Chondrocyte (in vitro differentiated cells): ENCODE data around the gene KIAA0319L. TPM values are rescaled to one million over a fixed set of nuclear protein-coding genes. Genes with fewer than 3 reads are reported as not detected.
A peak's percentile ranks its signal among the peaks of the same experiment; 100 is the strongest.

Experiments
- DNase-seq: peaks from one replicate; pipeline ENCODE4 v3.0.0; 2021; ENCODE audit warnings: mixed read lengths, low spot score
- H3K27ac Mint-ChIP-seq: one replicate; pipeline ENCODE4 v1.8.0; 2021; ENCODE audit warnings: mild to moderate bottlenecking, moderate library complexity, mixed read lengths; ENCODE audit not compliant: unreplicated experiment
- H3K27me3 Mint-ChIP-seq: 2 replicates; pipeline ENCODE4 v1.8.0; 2021; ENCODE audit warnings: low read depth, mixed read lengths
- H3K36me3 Mint-ChIP-seq: 2 replicates; pipeline ENCODE4 v1.8.0; 2021; ENCODE audit warnings: low read depth, mixed read lengths
- H3K4me1 Mint-ChIP-seq: 2 replicates; pipeline ENCODE4 v1.8.0; 2021; ENCODE audit warnings: low read depth, mild to moderate bottlenecking, mixed read lengths
- H3K4me3 Mint-ChIP-seq: one replicate; pipeline ENCODE4 v1.8.0; 2021; ENCODE audit warnings: mild to moderate bottlenecking, moderate library complexity, mixed read lengths; ENCODE audit not compliant: unreplicated experiment
- H3K9me3 Mint-ChIP-seq: 2 replicates; pipeline ENCODE4 v1.8.0; 2021; ENCODE audit warnings: low read depth, mixed read lengths
- CTCF ChIP-seq: fragments of 200-600 bp; sonication (generic); IDR thresholded peaks from 2 replicates; pipeline ENCODE4 v1.5.0; 2021; ENCODE audit warnings: antibody characterized with exemption, mild to moderate bottlenecking, moderate library complexity
- long read RNA-seq: library from polyadenylated mRNA; stranded (forward); transcript quantifications from one replicate; pipeline ENCODE4 v2.0.0, GENCODE V29; 2021
- total RNA-seq: library from RNA; stranded (reverse); gene quantifications from 3 replicates; pipeline ENCODE4 v1.2.1, GENCODE V29; 2021

KIAA0319L gene
- total RNA-seq: 26.9 to 40.8 TPM (median 28.7 TPM) in 3 replicates
- long read RNA-seq, full-length matches to known transcripts: 26 of 49 reads
- long read RNA-seq, partial matches to known transcripts: 4 of 49 reads
- long read RNA-seq, other reads (novel, unspliced or antisense): 19 of 49 reads

GRCh38 chr1:35557118-35557610, at the start of gene KIAA0319L:
KIAA0319L (minus strand) TSS chr1:35557403; CDS start chr1:35554491, 2,912 bp downstream.
- DNase-seq: peak; percentile 97
- H3K27me3 Mint-ChIP-seq: no peaks in the 10 kb centered on the region
- H3K36me3 Mint-ChIP-seq: peaks cover 7% of the 10 kb centered on the region
- H3K9me3 Mint-ChIP-seq: no peaks in the 10 kb centered on the region
- peaks cover 50% of the 10 kb centered on the region for H3K4me1 Mint-ChIP-seq
- H3K27ac Mint-ChIP-seq: peak within 1 kb of the TSS; percentile 90
- TF ChIP-seq CTCF: peak; percentile 26
- peak within 1 kb of the TSS; percentile 97 for H3K4me3 Mint-ChIP-seq

- no peak overlapping the region for H3K4me3 Mint-ChIP-seq
- DNase-seq: no peak
- H3K27me3 Mint-ChIP-seq: no peaks in the 10 kb centered on the region
- peaks cover 18% of the 10 kb centered on the region for H3K4me1 Mint-ChIP-seq
- no peak for TF ChIP-seq CTCF
- peaks cover 6% of the 10 kb centered on the region for H3K9me3 Mint-ChIP-seq
- H3K27ac Mint-ChIP-seq: peak overlapping the region; percentile 43
- H3K36me3 Mint-ChIP-seq: peaks cover 32% of the 10 kb centered on the region
Observed at GRCh38 chr1:35605867-35606182, 48.6 kb upstream of the KIAA0319L start.

GRCh38 chr1:35605071-35605866, 48.1 kb upstream of the KIAA0319L start:
- H3K36me3 Mint-ChIP-seq: peaks cover 35% of the 10 kb centered on the region
- peaks cover 18% of the 10 kb centered on the region for H3K4me1 Mint-ChIP-seq

GRCh38 chr1:35603941-35604340, 46.7 kb upstream of the KIAA0319L start:
- no peak overlapping the region for H3K4me3 Mint-ChIP-seq
- TF ChIP-seq CTCF: no peak
- no peak overlapping the region for H3K27ac Mint-ChIP-seq
- peaks cover 18% of the 10 kb centered on the region for H3K4me1 Mint-ChIP-seq
- DNase-seq: no peak
- H3K9me3 Mint-ChIP-seq: peaks cover 6% of the 10 kb centered on the region
- no peaks in the 10 kb centered on the region for H3K27me3 Mint-ChIP-seq
- H3K36me3 Mint-ChIP-seq: peaks cover 38% of the 10 kb centered on the region

More at GRCh38 chr1:35605071-35605866, 48.1 kb upstream of the KIAA0319L start:
- DNase-seq: no peak
- H3K27ac Mint-ChIP-seq: no peak overlapping the region
- H3K4me3 Mint-ChIP-seq: no peak overlapping the region
- H3K9me3 Mint-ChIP-seq: peaks cover 6% of the 10 kb centered on the region
- H3K27me3 Mint-ChIP-seq: no peaks in the 10 kb centered on the region
- TF ChIP-seq CTCF: no peak

GRCh38 chr1:35603468-35603867, 46.3 kb upstream of the KIAA0319L start:
- TF ChIP-seq CTCF: no peak
- H3K9me3 Mint-ChIP-seq: peaks cover 6% of the 10 kb centered on the region
- no peaks in the 10 kb centered on the region for H3K27me3 Mint-ChIP-seq
- H3K4me3 Mint-ChIP-seq: no peak overlapping the region
- no peak overlapping the region for H3K27ac Mint-ChIP-seq
- H3K36me3 Mint-ChIP-seq: peaks cover 37% of the 10 kb centered on the region
- H3K4me1 Mint-ChIP-seq: peaks cover 18% of the 10 kb centered on the region
- DNase-seq: no peak
